Kidney (tissue), 14 donors: ENCODE results near the gene APLP2. TPM values are rescaled to one million over a fixed set of nuclear protein-coding genes. Genes with fewer than 3 reads are reported as not detected.

Source experiments
- DNase-seq, 5 donors: peaks; one replicate each; pipeline ENCODE4 v3.0.0-alpha.2; 2013 to 2020
- FAIRE-seq: peaks from 2 replicates; lab custom pipeline; 2012; peaks lifted over from hg19 to GRCh38; lab: Jason Lieb, UNC
- H3K27ac ChIP-seq, 2 donors: one replicate each; pipeline ENCODE4 v1.7.0; 2013; ENCODE audit warnings: low read depth in 2 of 2, low read length in 2 of 2, inconsistent platforms in 1 of 2
- H3K27me3 ChIP-seq: one replicate; pipeline ENCODE4 v1.7.1; 2013; ENCODE audit warnings: low read length, inconsistent platforms; ENCODE audit not compliant: control insufficient read depth, insufficient read depth
- H3K36me3 ChIP-seq, 3 donors: one replicate each; pipeline versions ENCODE4 v1.7.0 to v1.7.1; 2013; ENCODE audit warnings: low read length in 3 of 3, control low read depth in 1 of 3, inconsistent platforms in 1 of 3; ENCODE audit not compliant: insufficient read depth in 3 of 3, control insufficient read depth in 2 of 3
- H3K4me1 ChIP-seq, 3 donors: one replicate each; pipeline versions ENCODE4 v1.7.0 to v1.7.1; 2013; ENCODE audit warnings: low read length in 3 of 3, inconsistent platforms in 1 of 3, low read depth in 1 of 3; ENCODE audit not compliant: control insufficient read depth in 2 of 3, insufficient read depth in 2 of 3
- H3K4me3 ChIP-seq, 3 donors: one replicate each; pipeline versions ENCODE4 v1.7.0 to v1.8.1; 2013; ENCODE audit warnings: low read length in 3 of 3, control low read depth in 1 of 3, inconsistent platforms in 1 of 3
- H3K9ac ChIP-seq, 3 donors: one replicate each; pipeline versions ENCODE4 v1.7.0 to v1.7.1; 2013; ENCODE audit warnings: low read length in 3 of 3, control low read depth in 1 of 3, inconsistent platforms in 1 of 3
- H3K9me3 ChIP-seq, 3 donors: one replicate each; pipeline versions ENCODE4 v1.7.0 to v1.7.1; 2013; ENCODE audit warnings: low read length in 3 of 3, control low read depth in 1 of 3, inconsistent platforms in 1 of 3; ENCODE audit not compliant: control insufficient read depth in 2 of 3, insufficient read depth in 1 of 3
- intact Hi-C: fragments of 100-400 bp; cut with DNase I; formaldehyde crosslinking; loops from one replicate; pipeline ENCODE4 v1.11.1; 2022
- polyA plus RNA-seq: library from polyadenylated mRNA; stranded (reverse); fragments of 350-450 nt; fragmentation: Illumina TruSeq; extraction: RNeasy Lipid Tissue Mini Kit (QIAGEN cat#74804); gene quantifications from one replicate; pipeline ENCODE4 v1.2.3, GENCODE V29; 2014; ENCODE audit warnings: low read depth, low replicate concordance; ENCODE audit not compliant: insufficient read depth
- total RNA-seq: library from RNA; stranded (reverse); fragmentation: NEBNext Ultra II Directional; extraction: Animal tissue kit (Norgen Biotek cat#: 25700); gene quantifications from one replicate; pipeline ENCODE4 v1.2.1, GENCODE V29; 2021
- TF ChIP-seq, protein P1 (sequence below): IDR thresholded peaks from 3 replicates; pipeline ENCODE4 v1.5.1; 2012; ENCODE audit warnings: mild to moderate bottlenecking, moderate library complexity, borderline replicate concordance; ENCODE audit not compliant: insufficient read depth; ENCODE audit errors: extremely low read depth
- donor health status: control.
- donor health status: control.
- donor health status: control.
- donor health status: control.
- donor health status: control.
- donor health status: DM: yes; HTN: yes; CAD: no.
- donor health status: Normal renal cell carcinoma (clear cell type).

APLP2 gene
- total and polyA plus RNA-seq, 2 donors from 2014 or later, result 338 to 502 TPM

DNA sequence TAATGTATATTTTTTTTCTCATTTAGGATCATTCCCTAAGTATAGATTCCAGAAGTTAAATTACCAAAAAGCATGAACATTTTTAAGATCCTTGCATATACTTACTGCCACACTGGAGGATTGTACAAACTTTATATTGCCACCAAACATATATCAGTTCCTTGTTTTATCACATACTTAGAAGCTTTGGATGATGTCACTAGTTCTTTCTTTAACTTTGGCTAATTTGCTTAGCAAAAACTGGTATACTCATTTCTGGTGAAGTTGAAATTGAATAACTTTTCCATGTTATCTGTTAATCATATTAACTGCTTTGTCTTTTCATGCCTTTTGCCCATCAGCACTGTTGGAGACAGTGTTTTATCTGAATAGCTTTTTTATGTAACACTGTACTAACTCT lies 35.5 kb upstream of the APLP2 start:
- DNase-seq, result no peak
- no peaks in the 10 kb centered on the region for H3K9me3 ChIP-seq
- no peak overlapping the region for H3K4me3 ChIP-seq
- FAIRE-seq, result no peak
- intact Hi-C loops, result no loop called here
- TF ChIP-seq, protein P1, sequence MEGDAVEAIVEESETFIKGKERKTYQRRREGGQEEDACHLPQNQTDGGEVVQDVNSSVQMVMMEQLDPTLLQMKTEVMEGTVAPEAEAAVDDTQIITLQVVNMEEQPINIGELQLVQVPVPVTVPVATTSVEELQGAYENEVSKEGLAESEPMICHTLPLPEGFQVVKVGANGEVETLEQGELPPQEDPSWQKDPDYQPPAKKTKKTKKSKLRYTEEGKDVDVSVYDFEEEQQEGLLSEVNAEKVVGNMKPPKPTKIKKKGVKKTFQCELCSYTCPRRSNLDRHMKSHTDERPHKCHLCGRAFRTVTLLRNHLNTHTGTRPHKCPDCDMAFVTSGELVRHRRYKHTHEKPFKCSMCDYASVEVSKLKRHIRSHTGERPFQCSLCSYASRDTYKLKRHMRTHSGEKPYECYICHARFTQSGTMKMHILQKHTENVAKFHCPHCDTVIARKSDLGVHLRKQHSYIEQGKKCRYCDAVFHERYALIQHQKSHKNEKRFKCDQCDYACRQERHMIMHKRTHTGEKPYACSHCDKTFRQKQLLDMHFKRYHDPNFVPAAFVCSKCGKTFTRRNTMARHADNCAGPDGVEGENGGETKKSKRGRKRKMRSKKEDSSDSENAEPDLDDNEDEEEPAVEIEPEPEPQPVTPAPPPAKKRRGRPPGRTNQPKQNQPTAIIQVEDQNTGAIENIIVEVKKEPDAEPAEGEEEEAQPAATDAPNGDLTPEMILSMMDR, result no peak
- H3K9ac ChIP-seq, result no peak overlapping the region
- H3K36me3 ChIP-seq, result no peaks in the 10 kb centered on the region
- H3K27me3 ChIP-seq, result no peaks in the 10 kb centered on the region
- H3K27ac ChIP-seq, result no peak overlapping the region
- no peaks in the 10 kb centered on the region for H3K4me1 ChIP-seq

DNA sequence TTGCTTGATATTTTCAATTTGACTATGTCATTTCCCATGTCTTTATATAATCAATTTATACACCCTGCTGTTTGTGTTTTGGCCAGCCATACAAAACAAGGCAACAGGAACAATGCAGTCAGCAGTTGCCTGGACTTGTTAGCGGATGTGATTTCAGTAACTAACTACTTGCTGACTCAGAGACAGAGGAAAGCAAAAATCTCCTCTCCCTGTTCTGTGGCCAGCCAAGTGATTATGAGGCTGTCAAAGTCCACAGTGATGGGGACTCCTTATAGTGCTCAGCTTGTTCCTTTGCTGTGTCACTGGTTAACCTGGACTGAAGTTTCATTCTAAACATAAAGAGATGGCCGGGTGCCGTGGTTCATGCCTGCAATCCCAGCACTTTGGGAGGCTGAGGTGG lies 32.6 kb upstream of the APLP2 start:
- FAIRE-seq (no peak), DNase-seq (peak in 2 of 5 donors; percentile 18 to 34)
- intact Hi-C loops, result no loop called here
- Histone ChIP-seq H3K4me3 (no peak overlapping the region), H3K36me3 (no peaks in the 10 kb centered on the region), H3K27me3 (no peaks in the 10 kb centered on the region), H3K4me1 (no peaks in the 10 kb centered on the region), H3K9me3 (no peaks in the 10 kb centered on the region), H3K27ac (no peak overlapping the region), H3K9ac (no peak overlapping the region)
- TF ChIP-seq, protein P1, result no peak

DNA sequence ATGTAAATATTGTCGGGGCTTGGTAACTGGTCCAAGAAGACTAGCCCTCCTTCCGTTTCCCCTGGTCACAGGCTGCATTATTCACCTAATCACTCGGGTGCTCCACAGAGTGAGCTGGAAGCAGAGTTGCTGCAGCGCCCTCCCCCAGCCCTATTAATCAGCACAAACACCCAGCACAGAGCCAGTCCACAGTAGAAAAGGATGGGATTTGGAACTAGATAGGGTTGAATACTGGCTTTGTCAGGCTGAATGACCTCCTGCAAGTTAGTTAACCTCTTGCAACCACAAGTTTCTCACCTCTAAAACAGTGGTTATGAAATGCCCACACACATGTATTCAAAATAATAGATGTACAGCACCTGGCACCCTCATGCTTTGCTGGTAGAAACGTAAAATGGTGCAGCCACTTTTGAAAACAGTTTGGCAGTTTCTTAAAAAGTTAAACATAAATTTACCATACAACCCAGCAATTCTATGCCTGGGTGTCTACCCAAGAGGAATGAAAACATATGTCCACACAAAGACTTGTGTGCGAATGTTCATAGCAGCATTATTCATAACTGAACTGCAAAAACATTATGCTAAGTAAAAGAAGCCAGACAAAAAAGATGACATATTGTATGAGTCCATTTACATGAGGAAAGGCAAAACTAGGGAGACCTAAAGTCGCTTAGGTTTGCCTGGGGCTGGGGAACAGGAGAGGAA lies 31.7 kb upstream of the APLP2 start:
- FAIRE-seq (no peak), DNase-seq (no peak)
- no peaks in the 10 kb centered on the region for H3K27me3 ChIP-seq
- H3K36me3 ChIP-seq, result no peaks in the 10 kb centered on the region
- no peak overlapping the region for H3K27ac ChIP-seq
- H3K9ac ChIP-seq, result no peak overlapping the region
- intact Hi-C loops, result no loop called here
- TF ChIP-seq, protein P1, result no peak
- no peaks in the 10 kb centered on the region for H3K9me3 ChIP-seq
- no peak overlapping the region for H3K4me3 ChIP-seq
- no peaks in the 10 kb centered on the region for H3K4me1 ChIP-seq
